ENCODE results near the gene DYNC2LI1. TPM values are rescaled to one million over a fixed set of nuclear protein-coding genes. Genes with fewer than 3 reads are reported as not detected.

DYNC2LI1 gene
- total RNA-seq, 2 experiments from 2014 or later = 19.5 to 28.4 TPM

DNA sequence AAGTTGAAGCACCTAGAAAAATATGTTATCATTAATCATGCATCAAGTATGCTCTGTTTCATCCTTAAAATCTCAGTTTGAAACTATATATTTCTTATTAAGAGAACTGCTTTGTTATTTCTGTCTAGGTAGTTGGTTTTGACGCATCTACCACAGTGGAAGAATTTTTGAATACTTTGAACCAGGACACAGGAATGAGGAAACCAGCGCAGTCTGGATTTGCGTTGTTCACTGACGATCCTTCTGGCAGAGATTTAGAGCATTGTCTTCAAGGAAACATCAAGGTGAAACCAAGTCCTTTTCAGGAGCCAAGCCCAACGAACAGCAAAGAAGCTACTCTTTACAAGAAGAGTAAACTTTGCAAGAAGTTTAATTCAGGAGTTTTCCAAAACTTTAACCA is 30.1 kb upstream of the DYNC2LI1 start:
- H3K4me1 Mint-ChIP-seq = no peaks in the 10 kb centered on the region
- ChIA-PET CTCF (interaction anchor here (0.8 kb wide), 1 partner anchor 27 kb away, joined by 3 read pairs; no protein-coding TSS in a partner anchor), POLR2A (interaction anchor here (0.6 kb wide), 1 partner anchor 831 kb away, joined by 3 read pairs; no protein-coding TSS in a partner anchor)
- H3K27me3 Mint-ChIP-seq = peaks cover 5% of the 10 kb centered on the region
- no peak overlapping the region for H3K4me3 Mint-ChIP-seq
- ATAC-seq (no peak), DNase-seq (no peak)
- no peaks in the 10 kb centered on the region for H3K36me3 Mint-ChIP-seq (ENCODE audit: low read depth)
- no peaks in the 10 kb centered on the region for H3K9me3 Mint-ChIP-seq (ENCODE audit: low read depth)
- H3K27ac Mint-ChIP-seq = no peak overlapping the region
- intact Hi-C loops (cut with DNase I, micrococcal nuclease) = no loop called here

DNA sequence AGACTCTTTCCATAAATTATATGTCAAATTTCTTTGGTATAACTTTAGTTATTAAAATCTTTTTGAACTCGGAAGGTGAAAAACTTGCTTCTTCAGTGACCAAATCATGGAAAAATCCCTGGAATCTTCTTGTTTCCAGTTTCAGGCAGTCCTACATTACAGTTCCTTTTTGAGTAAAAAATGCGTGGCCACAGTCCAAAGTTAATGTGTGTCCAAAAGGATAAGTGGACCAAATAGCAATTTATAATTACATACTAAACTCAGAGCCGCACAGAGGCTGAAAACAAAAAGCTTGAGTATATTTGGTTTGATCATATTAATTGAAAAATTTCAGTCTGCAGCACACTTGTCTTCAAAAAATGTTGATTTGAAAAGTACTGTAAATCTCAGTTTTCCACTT is 28.4 kb upstream of the DYNC2LI1 start:
- H3K27ac Mint-ChIP-seq = no peak overlapping the region
- H3K9me3 Mint-ChIP-seq (ENCODE audit: low read depth) = no peaks in the 10 kb centered on the region
- H3K4me1 Mint-ChIP-seq = no peaks in the 10 kb centered on the region
- intact Hi-C loops (cut with DNase I, micrococcal nuclease) = no loop called here
- no peak for DNase-seq
- POLR2A ChIA-PET = no interaction called here
- no peak for ATAC-seq
- CTCF ChIA-PET = no interaction called here
- no peak overlapping the region for H3K4me3 Mint-ChIP-seq
- no peaks in the 10 kb centered on the region for H3K36me3 Mint-ChIP-seq (ENCODE audit: low read depth)
- peaks cover 4% of the 10 kb centered on the region for H3K27me3 Mint-ChIP-seq

DNA sequence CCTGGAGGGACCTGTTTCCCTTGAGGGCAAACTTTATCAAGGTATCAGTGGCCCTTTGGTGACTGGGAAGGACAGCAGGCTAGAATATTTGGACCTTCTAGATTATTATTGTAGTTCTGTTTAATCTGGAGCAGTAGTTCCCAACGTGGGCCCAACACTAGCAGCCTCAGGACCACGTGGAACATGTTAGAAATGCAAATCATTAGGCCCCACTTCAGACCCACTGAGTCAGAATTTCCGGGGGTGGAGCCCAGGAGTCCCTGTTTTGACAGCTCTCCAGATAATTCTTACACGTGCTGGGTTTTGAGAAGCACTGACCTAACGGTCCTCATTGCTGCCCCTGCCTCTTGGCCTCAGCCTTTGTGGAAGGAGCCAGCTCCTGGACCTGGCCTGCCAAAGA is 25.5 kb upstream of the DYNC2LI1 start:
- ChIA-PET CTCF (no interaction called here), POLR2A (no interaction called here)
- DNase-seq (peak; percentile 56), ATAC-seq (no peak)
- Mint-ChIP-seq H3K36me3 (ENCODE audit: low read depth) (no peaks in the 10 kb centered on the region), H3K4me1 (no peaks in the 10 kb centered on the region), H3K9me3 (ENCODE audit: low read depth) (no peaks in the 10 kb centered on the region), H3K27ac (no peak overlapping the region), H3K27me3 (peaks cover 3% of the 10 kb centered on the region), H3K4me3 (no peak overlapping the region)
- intact Hi-C loops (cut with DNase I, micrococcal nuclease) = no loop called here

DNA sequence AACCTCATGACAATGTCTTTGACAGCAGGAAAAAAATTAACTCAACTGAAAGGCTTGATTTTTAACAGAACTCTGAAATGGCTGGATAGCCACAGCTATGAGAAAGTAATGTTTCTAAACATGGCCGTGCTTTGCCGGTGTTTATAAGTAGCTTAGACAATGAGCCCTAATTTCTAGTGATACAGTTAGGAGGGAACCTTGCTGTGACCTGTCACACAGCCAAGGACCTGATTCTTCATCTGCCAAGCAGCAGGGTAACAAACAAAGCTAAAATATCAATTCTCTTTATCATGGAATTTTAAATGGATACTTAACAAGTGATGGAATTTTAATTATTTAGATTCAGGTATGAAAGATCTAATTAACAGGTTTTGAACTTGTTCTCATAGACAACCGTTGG is 24.3 kb upstream of the DYNC2LI1 start:
- Mint-ChIP-seq H3K27ac (no peak overlapping the region), H3K36me3 (ENCODE audit: low read depth) (no peaks in the 10 kb centered on the region), H3K4me1 (no peaks in the 10 kb centered on the region), H3K27me3 (peaks cover 3% of the 10 kb centered on the region), H3K4me3 (no peak overlapping the region), H3K9me3 (ENCODE audit: low read depth) (no peaks in the 10 kb centered on the region)
- ChIA-PET CTCF (no interaction called here), POLR2A (no interaction called here)
- DNase-seq (no peak), ATAC-seq (no peak)
- intact Hi-C loops (cut with DNase I, micrococcal nuclease) = no loop called here

DNA sequence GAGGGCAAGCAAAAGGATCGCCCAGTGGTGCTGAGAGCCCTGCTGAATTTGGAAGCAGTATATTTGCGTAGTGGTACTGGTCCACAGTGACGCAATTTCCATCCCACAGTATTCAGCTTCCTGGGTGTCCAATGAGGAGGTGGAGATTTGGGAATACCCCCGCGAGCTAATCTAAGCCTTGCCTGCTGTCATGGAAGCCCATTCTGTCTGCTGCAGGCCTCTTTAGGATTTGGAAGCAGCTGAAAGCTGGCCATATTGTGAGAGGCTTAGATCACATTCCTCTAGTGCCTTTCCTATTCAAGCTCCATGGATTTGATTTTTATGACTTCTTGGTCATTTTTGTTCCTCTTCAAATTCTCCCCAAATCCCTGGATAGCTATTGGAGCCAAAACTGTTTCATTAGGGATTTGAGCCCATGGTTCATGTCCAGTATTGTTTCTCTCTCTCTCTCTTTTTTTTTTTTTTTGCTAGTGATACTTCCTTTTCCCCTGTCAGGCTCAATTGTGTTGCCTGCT is 22.3 kb upstream of the DYNC2LI1 start:
- H3K4me1 Mint-ChIP-seq = no peaks in the 10 kb centered on the region
- no peaks in the 10 kb centered on the region for H3K36me3 Mint-ChIP-seq (ENCODE audit: low read depth)
- no peak overlapping the region for H3K4me3 Mint-ChIP-seq
- CTCF ChIA-PET = no interaction called here
- ATAC-seq (no peak), DNase-seq (no peak)
- no peak overlapping the region for H3K27ac Mint-ChIP-seq
- intact Hi-C loops (cut with DNase I, micrococcal nuclease) = no loop called here
- H3K9me3 Mint-ChIP-seq (ENCODE audit: low read depth) = no peaks in the 10 kb centered on the region
- peaks cover 6% of the 10 kb centered on the region for H3K27me3 Mint-ChIP-seq
- POLR2A ChIA-PET = no interaction called here

DNA sequence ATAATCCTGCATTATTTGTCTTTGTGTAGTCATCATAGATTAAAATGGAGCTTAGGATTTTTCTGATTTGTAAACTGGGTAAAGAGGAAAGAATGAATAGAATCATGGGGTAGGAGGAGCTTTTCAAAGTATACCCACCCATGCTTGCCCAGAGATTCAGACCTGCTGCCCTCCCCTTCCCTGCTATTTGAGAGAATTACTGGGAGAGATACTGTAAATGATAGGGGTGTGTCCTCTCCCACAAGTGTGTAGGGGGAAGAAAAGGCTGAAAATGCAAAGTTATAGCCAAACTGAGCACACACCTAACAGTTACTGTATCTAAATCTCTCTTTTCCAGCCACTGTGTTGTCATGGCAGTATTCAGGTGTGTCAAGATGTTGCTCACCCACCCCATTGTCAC is 21.5 kb upstream of the DYNC2LI1 start:
- ChIA-PET CTCF (interaction anchor here (0.9 kb wide), 1 partner anchor 22 kb away, joined by 3 read pairs; no protein-coding TSS in a partner anchor), POLR2A (no interaction called here)
- Mint-ChIP-seq H3K36me3 (ENCODE audit: low read depth) (no peaks in the 10 kb centered on the region), H3K9me3 (ENCODE audit: low read depth) (no peaks in the 10 kb centered on the region), H3K4me3 (no peak overlapping the region), H3K27me3 (peaks cover 6% of the 10 kb centered on the region), H3K27ac (no peak overlapping the region), H3K4me1 (no peaks in the 10 kb centered on the region)
- DNase-seq (no peak), ATAC-seq (no peak)
- intact Hi-C loops (cut with DNase I, micrococcal nuclease) = no loop called here

DNA sequence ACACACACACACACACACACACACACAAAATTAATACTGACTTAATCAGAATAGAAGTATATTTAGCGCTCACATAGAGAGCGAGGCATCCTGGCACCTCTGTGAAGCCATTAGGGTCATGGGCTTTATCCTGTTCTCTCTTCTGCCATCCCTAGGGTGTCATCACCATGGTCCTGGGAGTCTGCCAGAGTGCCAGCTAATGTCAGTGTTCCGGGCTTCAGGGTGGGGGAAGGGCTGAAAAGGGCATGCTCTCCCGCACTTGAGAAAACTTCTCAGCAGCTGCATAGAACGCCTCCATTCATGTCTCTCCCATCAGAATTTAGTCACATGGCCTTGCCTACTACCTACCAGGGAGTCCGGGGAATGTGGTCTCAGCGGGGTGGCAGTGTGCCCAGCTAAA is 19.7 kb upstream of the DYNC2LI1 start:
- intact Hi-C loops (cut with DNase I, micrococcal nuclease) = no loop called here
- POLR2A ChIA-PET = no interaction called here
- ATAC-seq (no peak), DNase-seq (no peak)
- CTCF ChIA-PET = interaction anchor here (0.6 kb wide), 2 partner anchors 26 to 725 kb away, joined by 3 read pairs; no protein-coding TSS in a partner anchor
- H3K9me3 Mint-ChIP-seq (ENCODE audit: low read depth) = no peaks in the 10 kb centered on the region
- H3K36me3 Mint-ChIP-seq (ENCODE audit: low read depth) = no peaks in the 10 kb centered on the region
- H3K4me3 Mint-ChIP-seq = no peak overlapping the region
- no peak overlapping the region for H3K27ac Mint-ChIP-seq
- H3K4me1 Mint-ChIP-seq = no peaks in the 10 kb centered on the region
- peaks cover 6% of the 10 kb centered on the region for H3K27me3 Mint-ChIP-seq

DNA sequence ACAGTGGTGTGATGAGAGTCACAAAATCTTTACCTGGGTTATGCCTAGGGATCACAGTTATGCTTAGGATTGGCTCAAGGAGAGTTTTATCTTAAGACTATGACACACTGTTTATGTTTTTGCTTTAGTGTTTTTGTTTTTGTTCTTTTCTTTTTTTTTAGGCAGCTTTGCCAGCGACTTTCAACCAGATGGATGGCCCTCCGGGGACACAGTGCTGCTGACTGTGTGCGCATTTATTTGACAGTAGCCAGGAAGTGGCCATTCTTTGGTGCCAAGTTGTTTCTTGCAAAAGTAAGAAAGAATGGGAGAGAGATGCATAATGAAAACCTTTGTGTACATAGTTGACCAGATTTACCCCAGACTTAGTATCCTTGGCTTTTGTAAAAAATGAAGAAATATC is 15.1 kb upstream of the DYNC2LI1 start:
- intact Hi-C loops (cut with DNase I, micrococcal nuclease) = no loop called here
- POLR2A ChIA-PET = no interaction called here
- CTCF ChIA-PET = interaction anchor here (0.6 kb wide), 1 partner anchor 43 kb away, joined by 3 read pairs; no protein-coding TSS in a partner anchor

DNA sequence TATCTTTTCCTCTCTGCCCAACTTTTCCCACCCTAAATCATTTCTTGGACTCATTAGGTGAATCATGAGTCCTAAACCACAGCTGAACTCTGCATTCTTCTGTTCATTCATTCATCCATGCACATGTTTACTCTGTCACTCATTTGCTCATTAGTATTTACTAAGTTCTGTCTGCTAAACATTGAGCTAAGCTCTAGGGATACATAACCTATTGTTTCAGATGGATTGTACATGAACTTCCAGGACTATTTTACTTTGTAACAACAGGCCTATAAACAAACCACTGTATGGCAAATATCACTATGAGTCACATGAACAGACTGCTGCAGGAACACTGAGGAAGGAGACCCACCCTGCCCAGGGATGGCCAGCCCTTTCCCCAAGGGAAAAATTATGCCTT is 14.6 kb upstream of the DYNC2LI1 start:
- no peak for ATAC-seq
- intact Hi-C loops (cut with DNase I, micrococcal nuclease) = no loop called here
- Mint-ChIP-seq H3K4me3 (no peak overlapping the region), H3K27ac (no peak overlapping the region), H3K4me1 (peaks cover 3% of the 10 kb centered on the region), H3K27me3 (peaks cover 3% of the 10 kb centered on the region), H3K9me3 (ENCODE audit: low read depth) (no peaks in the 10 kb centered on the region), H3K36me3 (ENCODE audit: low read depth) (no peaks in the 10 kb centered on the region)
- no peak for DNase-seq
- ChIA-PET CTCF (interaction anchor here (0.5 kb wide), 1 partner anchor 239 kb away, joined by 3 read pairs; no protein-coding TSS in a partner anchor), POLR2A (no interaction called here)

More for the DNA sequence above, 15.1 kb upstream of the DYNC2LI1 start:
- ATAC-seq (no peak), DNase-seq (no peak)
- H3K4me3 Mint-ChIP-seq = no peak overlapping the region
- peaks cover 3% of the 10 kb centered on the region for H3K4me1 Mint-ChIP-seq
- no peak overlapping the region for H3K27ac Mint-ChIP-seq
- no peaks in the 10 kb centered on the region for H3K36me3 Mint-ChIP-seq (ENCODE audit: low read depth)
- no peaks in the 10 kb centered on the region for H3K9me3 Mint-ChIP-seq (ENCODE audit: low read depth)
- H3K27me3 Mint-ChIP-seq = peaks cover 3% of the 10 kb centered on the region

DNA sequence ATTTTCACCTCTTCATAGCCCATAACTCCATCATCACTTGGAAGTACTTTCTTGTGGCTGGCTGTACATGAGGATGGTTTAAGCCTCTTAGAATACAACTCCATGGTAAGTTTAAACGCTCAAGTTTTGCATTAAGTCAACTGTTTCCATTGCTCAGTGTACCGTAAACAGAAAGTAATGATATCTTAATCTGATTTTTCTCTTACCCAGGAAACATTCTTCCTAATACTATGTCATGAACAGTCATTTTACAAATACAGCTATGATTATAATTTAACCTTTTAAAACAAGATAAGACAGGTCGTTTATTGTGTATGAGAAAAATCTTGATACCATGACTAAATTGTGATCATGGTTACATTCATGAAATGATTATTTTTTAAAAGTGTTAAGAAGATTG is 11.6 kb upstream of the DYNC2LI1 start:
- CTCF ChIA-PET = interaction anchor here (1.3 kb wide), 1 partner anchor 157 kb away, joined by 4 read pairs; no protein-coding TSS in a partner anchor
- intact Hi-C loops (cut with DNase I, micrococcal nuclease) = loop anchor here in 1 of 2 experiments (2.0 kb wide), 1 partner anchor 15 kb away; no protein-coding TSS in a partner anchor
- H3K27me3 Mint-ChIP-seq = no peaks in the 10 kb centered on the region
- H3K36me3 Mint-ChIP-seq (ENCODE audit: low read depth) = no peaks in the 10 kb centered on the region
- no peak overlapping the region for H3K4me3 Mint-ChIP-seq
- H3K27ac Mint-ChIP-seq = no peak overlapping the region
- no peak for DNase-seq
- ATAC-seq = peak; percentile 76
- H3K4me1 Mint-ChIP-seq = peaks cover 15% of the 10 kb centered on the region
- POLR2A ChIA-PET = no interaction called here
- no peaks in the 10 kb centered on the region for H3K9me3 Mint-ChIP-seq (ENCODE audit: low read depth)

DNA sequence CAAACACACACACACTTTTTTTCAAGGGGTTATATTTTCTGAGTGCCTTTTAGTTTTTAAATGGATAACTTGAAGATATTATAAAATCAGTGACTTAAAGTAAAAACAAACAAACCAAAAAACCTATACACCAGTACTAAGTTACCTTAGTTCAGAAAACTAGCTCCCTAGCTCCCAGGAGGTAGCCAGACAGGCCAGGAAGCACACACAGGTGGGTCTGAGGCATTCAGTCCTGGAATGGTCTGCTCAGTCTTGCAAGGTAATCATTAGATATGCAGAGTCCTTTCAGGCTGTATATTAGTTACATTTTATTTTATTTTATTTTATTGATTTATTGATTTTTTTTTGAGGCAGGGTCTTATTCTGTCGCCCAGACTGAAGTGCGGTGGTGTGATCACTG is 10.7 kb upstream of the DYNC2LI1 start:
- ChIA-PET CTCF (interaction anchor here (1.3 kb wide), 1 partner anchor 158 kb away, joined by 4 read pairs; no protein-coding TSS in a partner anchor), POLR2A (no interaction called here)
- Mint-ChIP-seq H3K9me3 (ENCODE audit: low read depth) (no peaks in the 10 kb centered on the region), H3K27ac (no peak overlapping the region), H3K27me3 (no peaks in the 10 kb centered on the region), H3K4me3 (no peak overlapping the region), H3K4me1 (peaks cover 15% of the 10 kb centered on the region), H3K36me3 (ENCODE audit: low read depth) (no peaks in the 10 kb centered on the region)
- no peak for DNase-seq
- intact Hi-C loops (cut with DNase I, micrococcal nuclease) = loop anchor here in 1 of 2 experiments (2.0 kb wide), 1 partner anchor 14 kb away; no protein-coding TSS in a partner anchor
- ATAC-seq = no peak

DNA sequence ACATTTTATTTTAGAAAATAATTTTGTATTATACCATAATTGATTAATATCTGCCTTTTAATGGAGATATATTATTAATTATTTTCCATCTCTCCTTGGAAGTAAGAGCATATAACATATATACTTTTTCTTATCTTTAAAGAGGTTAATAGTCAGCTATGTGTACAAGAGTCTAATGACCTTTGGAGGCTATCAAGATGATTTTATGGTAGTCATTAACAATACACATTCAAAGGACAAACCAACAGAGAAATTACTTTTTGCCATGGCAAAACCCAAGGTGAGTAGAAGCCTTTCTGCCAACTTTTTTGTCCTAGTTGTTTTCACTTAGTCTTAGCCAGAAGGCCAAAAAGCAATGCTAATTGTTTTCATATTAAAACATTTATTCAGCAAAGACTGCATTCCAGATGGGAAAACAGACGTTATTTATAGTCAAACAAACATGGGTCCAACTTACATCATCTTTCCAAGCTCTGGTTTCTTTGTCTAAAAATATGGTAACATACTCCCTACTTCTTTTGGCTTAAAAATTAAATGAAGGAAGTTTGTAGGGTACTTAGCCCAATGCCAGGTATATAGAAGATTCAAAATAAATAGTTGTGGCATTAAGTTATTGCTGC is 9.6 kb upstream of the DYNC2LI1 start:
- CTCF ChIA-PET = interaction anchor here (0.6 to 1.3 kb wide), 4 partner anchors 9 to 540 kb away, joined by 3 to 4 read pairs (median 4); partner anchors contain the start of gene DYNC2LI1
- peaks cover 15% of the 10 kb centered on the region for H3K4me1 Mint-ChIP-seq

More for the DNA sequence above, 9.6 kb upstream of the DYNC2LI1 start:
- H3K27ac Mint-ChIP-seq = no peak overlapping the region
- H3K27me3 Mint-ChIP-seq = no peaks in the 10 kb centered on the region
- H3K9me3 Mint-ChIP-seq (ENCODE audit: low read depth) = no peaks in the 10 kb centered on the region
- POLR2A ChIA-PET = no interaction called here
- no peak overlapping the region for H3K4me3 Mint-ChIP-seq
- ATAC-seq = no peak
- intact Hi-C loops (cut with DNase I, micrococcal nuclease) = no loop called here
- DNase-seq = no peak
- H3K36me3 Mint-ChIP-seq (ENCODE audit: low read depth) = no peaks in the 10 kb centered on the region
